GM18951 (cell line): ENCODE results near the gene MED15.

Experiments
- POLR2A ChIP-seq: IDR thresholded peaks from 4 replicates; pipeline ENCODE4 v1.6.1; 2011; ENCODE audit warnings: mild to moderate bottlenecking; ENCODE audit not compliant: insufficient read length, insufficient read depth; ENCODE audit errors: extremely low read depth
- in situ Hi-C: fragments of 300-500 bp; cut with MboI; formaldehyde crosslinking; loops from one replicate; pipeline ENCODE4 v1.12.0; 2022; ENCODE audit warnings: low sequenced_read_pairs, mixed read lengths, inconsistent platforms; ENCODE audit not compliant: unreplicated experiment

MED15 gene

DNA sequence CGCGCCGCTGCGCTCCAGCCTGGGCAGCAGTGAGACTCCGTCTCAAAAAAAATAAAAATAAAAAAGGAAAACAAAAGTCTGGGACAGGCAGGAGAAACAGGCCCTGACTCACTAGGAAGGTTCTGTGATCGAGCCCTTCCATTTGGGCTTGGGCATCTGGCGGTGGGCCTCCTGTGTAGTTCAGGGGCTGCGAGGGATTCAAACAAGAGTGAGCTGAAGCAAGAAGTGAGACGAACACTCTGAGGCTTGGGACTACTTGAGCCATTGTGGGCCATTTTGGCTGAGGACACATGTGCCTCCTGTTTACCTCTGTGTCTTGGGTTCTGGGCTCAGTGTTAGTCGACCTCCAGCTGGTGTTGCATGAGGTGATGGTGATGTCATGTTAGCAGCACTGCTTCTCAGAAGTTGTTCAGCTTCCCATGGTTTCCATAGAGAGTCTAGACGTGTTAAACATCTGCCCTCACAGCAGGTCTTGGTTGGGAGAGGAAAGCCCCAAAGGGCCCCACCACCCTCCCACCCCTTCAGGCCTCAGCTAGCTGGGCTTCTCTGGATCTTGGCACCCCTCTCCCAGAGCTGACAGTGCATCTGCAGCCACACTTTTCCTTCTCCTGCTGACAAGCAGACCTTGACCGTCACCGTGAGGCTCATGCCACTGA lies 57.8 kb downstream of the MED15 start:
- TF ChIP-seq POLR2A = no peak
- in situ Hi-C loops = no loop called here

DNA sequence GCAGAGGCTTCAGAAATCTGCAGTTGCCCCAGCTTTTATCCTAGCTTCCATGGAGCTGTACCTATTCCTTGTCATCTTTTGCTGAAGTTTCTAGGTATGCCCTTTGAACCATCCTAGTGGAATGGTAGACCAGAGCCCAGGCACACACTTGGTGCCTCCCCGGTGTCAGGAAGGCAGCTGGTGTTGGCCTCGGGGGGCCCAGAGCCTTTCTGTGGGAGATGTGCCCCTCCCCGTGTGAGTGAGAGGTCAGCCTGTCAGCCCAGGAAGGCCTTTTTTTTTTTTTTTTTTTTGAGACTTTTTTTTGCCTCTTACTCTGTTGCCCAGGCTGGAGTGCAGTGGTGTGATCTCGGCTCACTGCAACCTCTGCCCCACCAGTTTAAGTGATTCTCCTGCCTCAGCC lies 58.4 kb downstream of the MED15 start:
- no peak for TF ChIP-seq POLR2A
- in situ Hi-C loops = no loop called here

DNA sequence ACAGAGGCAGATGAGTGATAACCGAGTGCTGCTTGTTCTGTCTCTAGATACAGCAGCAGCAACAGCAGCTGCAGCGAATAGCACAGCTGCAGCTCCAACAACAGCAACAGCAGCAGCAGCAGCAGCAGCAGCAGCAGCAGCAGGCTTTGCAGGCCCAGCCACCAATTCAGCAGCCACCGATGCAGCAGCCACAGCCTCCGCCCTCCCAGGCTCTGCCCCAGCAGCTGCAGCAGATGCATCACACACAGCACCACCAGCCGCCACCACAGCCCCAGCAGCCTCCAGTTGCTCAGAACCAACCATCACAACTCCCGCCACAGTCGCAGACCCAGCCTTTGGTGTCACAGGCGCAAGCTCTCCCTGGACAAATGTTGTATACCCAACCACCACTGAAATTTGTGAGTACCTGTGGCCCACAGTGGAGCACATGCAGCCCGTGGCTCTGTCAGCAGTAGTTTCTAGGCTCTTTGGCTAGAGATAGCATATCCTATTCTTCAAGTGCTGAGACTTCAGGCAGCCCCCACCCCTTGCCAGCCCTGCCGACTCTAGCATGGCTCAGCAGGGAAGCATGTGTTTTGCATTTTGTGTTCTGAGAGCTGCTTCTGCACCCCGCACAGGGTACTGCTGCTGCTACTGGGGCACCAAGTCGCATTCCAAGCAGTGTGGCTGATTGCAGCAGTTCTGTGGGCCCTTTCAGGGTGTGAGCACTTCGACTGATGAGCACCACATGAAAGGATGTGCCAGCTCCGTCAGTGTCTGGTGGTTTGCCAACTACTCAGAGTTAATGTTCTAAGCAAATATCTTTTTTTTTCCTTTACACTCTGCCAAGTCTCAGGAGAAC lies 59.2 kb downstream of the MED15 start:
- in situ Hi-C loops = no loop called here
- no peak for TF ChIP-seq POLR2A

DNA sequence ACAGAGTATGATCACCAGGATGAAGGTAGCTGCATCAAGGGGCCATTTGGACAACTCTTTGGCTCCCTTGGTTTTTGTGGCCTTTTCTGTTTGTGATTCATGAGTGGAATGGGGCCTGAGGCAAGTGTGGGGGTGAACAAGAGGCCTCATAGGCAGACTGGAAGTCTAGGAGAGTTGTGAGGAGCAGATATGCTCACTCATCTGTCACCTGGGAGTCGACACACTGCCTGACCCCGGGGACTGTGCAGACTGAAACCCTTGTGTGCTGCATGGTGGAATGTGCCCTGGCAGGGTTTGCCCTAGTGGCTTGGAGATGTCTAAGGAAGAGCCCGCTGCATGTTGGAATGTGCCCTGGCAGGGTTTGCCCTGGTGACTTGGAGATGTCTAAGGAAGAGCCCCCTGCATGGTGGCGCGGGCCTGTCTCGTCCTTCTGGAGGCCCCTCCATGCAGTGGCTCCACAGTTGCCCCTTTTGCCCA lies 60.0 kb downstream of the MED15 start:
- no peak for TF ChIP-seq POLR2A
- in situ Hi-C loops = no loop called here

DNA sequence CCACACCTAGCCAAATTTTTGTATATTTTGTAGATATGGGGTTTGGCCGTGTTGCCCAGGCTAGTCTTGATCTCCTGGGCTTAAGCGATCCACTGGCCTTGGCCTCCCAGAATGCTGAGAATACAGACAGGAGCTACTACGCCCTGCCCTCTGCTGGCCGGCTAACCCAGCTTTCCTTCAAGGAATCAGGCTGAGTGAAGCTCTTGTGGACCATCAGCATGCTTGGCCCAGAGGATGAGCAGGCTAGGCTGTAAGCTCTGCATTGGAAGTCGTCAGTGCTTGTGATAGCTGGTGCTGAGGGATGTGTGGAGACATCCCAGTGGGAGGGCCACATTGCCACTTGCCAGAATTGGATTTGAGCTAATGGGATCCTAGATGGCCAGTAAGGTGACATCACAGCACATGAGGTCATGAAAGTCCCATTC lies 60.6 kb downstream of the MED15 start:
- no peak for TF ChIP-seq POLR2A
- in situ Hi-C loops = no loop called here

DNA sequence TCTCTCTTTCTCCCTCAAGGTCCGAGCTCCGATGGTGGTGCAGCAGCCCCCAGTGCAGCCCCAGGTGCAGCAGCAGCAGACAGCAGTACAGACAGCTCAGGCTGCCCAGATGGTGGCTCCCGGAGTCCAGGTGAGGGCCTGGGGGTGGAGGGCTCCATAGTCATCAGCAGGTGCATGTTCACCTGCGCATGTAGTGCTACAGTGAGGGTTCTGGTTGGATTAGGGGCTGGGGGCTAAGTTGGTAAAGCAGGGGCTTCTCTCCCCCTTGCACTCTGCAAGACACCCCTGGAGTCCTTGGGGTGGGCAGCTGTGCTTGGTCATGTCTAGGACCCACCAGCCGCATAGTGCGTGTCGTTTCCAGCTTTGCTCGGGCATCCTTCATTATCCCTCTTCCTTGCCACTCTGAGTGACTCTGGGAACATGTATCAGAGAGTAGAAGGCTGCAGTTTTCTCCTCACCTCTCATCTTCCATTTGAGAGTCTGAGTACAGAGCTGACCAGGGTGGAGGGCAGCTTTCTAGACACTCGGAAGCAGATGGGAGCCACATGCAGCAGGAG lies 61.2 kb downstream of the MED15 start:
- in situ Hi-C loops = no loop called here
- TF ChIP-seq POLR2A = no peak

DNA sequence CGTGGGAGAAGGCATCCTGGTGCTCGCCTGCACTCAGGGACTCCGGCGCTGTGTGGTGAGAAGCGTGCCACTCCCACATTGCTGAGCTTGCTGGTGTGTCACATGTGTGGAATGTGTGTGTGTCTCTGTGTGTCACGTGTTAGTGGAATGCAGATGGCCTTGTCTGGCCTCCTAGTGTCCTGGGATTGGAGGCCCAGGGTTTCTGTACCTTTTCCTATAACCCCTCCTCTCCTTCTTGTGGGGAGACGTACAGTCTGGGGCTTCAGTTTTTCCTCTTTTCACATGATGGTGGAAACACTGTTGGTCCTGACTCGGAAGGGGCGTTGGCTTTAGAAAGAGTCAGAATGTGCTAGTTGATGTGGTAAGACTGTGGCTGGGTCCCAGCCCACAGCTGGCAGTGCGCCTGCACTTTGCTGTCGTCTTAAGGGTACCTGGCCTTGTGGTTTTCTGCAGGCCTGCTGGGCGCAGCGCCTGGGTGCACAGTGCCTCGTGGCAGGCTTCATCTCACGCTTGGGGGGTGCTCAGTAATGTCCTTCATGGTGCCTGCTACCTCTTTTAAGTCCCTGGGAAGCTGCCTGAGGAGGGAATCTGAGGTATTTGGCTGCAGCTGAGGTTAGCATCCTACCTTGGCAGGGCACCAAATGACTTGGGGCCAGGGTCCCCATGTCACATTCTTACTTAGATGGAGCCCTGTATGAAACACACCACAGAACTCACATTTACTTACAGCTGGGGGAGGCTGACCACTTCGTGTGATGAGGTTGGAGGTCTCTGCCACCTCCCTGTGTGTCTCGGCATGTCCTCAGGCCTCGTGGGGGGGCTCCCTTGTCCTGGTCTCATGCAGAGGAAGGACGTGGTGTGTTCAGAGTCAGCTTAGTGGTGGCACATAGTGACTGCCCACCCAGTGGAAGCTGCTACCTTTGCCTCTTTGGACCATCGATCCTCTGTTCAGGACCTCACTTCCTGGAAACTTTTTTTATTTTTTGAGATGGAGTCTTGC lies 61.9 kb downstream of the MED15 start:
- in situ Hi-C loops = no loop called here
- no peak for TF ChIP-seq POLR2A

DNA sequence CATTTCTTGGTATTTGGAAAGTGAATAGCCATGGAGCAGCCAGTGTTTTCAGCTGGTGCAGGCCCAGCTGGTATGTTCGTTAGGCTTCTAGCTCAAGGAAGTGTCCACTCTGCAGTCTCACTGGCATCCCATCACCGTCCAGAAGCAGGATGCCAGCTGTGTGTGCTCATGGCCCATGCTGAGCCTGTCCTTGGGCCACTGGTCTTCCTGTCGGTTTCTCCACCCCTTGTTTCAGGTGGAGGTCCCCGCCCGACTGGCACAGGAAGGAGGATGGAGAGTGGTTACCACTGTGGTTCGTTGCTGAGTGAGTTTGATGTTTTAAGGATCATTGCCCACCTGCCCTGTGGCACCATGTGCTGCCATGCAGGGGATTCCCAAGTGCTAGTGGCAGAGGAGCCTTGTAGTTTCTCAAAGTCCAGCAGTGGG lies 63.7 kb downstream of the MED15 start:
- no peak for TF ChIP-seq POLR2A
- in situ Hi-C loops = no loop called here

DNA sequence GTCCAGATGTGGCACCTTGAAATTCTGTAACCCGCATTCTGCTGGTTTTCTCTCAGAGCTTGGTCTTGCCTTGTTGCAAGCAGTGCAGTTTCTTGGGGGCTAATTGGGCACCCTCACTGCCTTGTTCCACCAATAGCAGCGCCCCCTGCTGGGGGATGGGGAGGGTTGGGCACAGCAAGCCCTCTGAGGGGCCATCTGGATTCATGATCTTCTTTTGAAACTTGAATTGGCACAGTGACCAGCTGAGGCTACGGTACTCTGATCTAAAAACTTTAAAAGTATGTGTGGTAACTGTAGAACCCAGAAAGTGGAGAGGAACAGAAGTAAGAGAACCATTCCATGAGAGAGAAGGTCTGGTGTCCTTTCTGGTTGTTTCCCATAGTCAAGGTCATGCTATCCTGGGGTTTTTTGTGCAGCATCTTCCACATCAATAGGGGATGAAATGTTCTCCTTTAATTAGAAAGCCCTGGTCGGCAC lies 64.2 kb downstream of the MED15 start:
- no peak for TF ChIP-seq POLR2A
- in situ Hi-C loops = no loop called here

DNA sequence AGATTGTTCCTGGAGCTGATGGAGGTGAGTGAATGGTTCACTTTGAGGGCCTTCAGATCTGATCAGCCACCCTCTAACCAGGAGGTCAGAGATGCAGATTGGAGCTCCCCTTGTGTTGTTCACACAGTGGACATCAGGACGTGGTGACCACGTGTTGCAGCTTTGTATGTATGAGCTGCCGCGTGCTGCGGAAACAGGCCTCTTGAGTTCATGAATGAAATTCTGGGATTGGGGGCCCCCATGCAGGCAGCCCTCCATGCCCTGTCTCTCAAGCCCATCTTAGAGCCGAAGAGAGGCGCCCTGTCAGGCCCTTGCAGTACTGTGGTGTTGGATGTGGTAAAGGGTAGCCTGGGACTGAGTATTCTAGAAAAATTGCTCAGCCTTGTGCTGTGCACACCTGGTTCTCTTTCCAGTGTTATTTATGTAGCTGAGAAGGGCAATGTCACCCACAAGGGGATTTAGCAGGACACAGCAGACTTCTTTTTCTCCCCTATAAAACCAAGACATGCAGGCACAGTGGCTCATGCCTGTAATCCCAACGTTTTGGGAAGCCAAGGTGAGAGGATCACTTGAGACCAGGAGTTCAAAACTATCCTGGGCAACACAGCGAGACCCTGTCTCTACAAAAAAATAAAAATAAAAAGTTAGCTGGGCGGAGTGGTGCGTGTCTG lies 64.9 kb downstream of the MED15 start:
- in situ Hi-C loops = no loop called here
- TF ChIP-seq POLR2A = no peak

DNA sequence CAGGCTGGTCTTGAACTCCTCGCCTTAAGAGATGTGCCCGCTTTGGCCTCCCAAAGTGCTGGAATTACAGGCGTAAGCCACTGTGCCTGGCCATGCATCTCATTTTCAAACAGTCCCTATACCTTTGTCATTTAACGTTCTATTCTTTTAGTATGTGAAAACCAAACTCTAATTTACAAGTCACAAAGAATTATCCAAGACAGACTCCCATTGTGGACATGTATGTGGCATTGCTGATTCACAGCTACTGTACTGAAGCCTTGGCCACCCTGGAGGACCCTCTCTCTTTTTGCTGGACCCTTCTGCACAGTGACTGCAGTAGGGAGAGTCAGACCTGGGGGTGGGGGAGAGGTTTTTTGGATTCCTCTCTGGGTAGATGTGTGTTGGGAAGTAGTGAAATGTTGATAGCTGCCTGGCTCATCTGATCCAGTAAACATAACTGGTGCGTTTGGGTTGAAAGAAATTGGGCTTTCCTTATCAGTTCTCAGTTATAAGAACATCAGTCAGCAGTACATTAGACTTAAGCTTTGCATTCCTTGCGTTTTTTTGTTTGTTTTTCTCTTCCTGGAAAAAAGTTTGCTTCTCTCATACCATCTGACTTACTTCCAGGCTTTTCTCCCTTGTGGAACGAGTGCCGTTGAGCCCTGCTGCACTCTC lies 65.9 kb downstream of the MED15 start:
- no peak for TF ChIP-seq POLR2A
- in situ Hi-C loops = no loop called here
